SKM-1 (cell line): ENCODE data around the gene COX11.

Source experiments
- DNase-seq: peaks from one replicate; lab custom pipeline; 2025; ENCODE audit not compliant: unreplicated experiment; lab: John Stamatoyannopoulos, UW

Gene COX11

DNA sequence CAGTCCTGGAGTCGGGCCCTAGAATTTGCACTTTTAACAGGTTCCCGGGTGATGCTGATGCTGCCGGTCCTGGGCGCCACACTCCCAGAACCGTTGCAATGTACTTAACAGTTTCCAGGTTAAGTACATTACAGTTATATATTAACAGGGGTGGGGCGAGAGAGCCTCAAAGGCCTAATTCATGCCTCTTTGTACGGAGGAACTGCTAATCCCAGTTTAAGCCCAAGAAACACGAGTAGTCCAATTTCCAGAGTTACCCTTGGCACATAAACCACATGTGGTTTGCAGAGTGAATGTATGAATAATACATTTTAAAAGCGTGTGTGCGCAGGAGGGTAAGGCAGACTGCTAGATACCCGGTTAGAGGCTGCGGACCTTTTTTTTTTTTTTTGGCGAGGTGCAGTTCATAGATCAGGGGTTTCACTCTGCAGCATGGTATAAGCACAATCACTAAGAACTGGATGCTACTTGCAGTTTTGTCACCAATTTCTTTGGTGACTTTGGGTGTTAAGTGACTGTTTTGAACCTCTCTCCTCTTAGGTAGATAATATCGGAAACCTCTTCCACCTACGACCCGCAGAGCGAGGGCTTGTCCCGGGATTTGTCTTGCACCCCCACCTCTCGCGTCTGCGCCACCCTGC, 713 bp downstream of the COX11 start:
- no peak for DNase-seq

DNA sequence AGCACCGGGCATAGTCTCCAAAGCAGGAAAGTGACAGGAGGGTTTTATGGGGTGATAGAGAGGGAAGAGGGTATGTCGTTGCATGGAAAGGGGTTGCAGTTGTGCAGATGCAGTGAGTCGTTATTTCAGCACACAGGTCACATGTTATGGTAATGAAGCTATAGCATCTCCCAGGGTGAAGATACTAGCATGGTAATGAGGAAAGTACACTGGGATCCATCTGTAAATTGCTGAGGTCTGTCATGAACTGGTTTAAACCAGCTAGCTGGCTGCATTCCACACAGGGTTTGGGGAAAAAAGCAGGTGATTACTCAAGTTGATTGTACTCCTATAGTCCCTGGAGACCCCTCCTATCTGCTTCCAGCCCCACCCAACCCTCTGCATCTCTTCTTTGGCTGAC, 11.7 kb downstream of the COX11 start:
- no peak for DNase-seq

DNA sequence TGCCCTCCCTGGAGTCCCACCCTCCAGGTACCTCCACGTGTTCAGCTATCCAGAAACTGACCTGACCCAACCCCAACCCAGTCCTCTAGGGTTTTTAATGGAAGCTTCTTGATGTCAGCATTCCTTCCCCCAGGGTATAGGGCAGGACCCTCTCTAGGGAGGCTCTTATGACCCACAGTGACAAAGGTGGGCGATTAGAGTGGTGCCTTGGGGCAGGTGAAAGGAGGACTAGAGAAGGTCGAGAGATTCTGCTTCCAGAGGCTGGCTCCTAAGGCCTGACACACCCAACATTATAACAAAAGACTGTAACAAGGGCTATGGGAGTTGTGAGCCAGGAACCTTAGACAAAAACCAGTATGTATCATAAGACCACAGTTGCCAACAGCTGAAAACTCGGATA, 17.2 kb downstream of the COX11 start:
- DNase-seq: no peak

DNA sequence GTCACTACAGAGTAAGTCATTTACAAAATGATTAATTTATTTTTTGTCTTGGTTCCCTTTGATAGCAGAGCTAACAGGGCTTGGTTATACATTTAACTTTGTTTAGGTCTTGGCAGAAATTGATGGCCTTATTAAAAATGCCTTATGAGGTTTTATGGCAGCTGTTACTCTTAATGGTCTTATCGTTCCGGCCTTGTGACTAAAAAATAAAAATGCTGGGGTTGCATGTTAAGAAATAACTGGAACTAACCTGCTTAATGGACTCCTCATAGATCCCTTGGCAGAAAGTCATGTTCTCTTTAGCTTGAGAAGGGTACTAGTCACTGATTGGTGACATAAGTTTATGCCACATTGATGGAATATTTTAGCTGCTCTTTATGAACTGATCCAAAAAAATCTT, 18.3 kb downstream of the COX11 start:
- no peak for DNase-seq

DNA sequence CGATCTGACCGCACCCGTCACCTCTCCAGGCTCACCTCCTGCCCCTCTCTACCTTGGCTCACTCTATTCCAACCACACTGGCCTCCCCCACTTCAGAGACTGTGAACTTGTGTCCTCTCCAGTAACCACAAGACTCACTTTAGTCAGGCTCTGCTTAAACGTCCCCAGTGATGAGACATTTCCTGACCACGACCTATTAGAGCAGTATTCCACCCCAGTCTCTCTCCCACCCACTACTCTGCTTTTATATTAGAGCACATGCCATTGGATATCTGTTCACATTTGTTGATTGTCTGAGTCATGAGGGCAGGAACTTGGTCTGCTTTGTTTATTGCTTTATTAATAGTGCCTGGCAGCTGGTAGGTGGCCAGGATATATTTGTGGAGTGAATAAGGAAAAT, 20.1 kb downstream of the COX11 start:
- DNase-seq: no peak

DNA sequence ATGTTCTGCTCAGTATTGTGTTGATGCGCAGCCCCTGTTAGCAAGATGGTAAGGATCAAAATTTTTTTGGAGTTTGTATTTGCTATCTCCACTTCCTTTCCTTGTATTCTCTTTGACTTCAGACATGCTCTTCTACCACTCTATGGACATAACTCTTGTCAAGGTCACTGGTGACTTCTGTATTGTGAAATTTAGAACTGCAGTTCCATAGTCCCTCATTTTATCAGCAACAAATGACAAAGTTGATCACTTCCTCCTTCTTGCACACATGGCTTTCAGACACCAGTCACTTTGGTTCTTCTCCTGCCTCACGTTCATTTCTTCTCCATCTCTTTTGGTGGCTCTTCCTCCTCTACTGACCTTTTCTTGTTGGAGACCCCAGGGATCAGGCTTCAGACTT, 21.1 kb downstream of the COX11 start:
- DNase-seq: peak; percentile 23

DNA sequence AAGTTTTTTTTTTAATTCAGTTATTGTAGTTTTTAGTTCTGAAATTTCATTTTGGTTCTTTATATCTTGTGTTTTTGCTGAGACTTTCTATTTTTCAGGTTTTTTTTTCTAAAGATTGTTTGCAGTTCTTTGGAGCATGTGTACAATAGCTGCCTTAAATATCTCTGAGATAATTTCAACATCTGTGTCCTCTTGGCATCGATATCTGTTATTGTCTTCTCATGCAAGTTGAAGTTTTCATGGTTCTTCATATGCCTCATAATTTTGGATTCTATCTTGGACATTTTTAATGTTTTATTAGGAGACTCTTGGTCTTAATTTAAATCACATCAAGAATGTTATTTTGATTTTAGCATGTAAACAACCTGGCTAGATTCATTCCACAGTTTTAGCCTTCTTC, 22.8 kb downstream of the COX11 start:
- DNase-seq: no peak

DNA sequence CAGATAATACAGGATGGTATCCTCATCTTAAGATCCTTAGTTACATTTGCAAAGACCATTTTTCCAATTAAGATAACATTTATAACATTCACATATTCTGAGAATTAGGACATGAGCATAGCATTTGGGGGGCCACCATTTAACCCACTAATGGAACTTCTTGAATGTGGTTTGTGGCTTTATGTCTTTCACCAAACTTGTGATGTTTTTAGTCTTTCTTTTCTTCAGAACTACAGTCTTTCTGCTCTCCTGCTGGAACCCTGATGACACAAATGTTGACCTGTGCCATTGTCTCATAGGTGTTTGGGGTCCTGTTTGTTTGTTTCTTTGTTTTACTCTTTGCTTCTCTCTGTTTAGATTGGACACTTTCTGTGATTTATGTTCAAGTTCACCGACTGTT, 23.2 kb downstream of the COX11 start:
- DNase-seq: no peak

DNA sequence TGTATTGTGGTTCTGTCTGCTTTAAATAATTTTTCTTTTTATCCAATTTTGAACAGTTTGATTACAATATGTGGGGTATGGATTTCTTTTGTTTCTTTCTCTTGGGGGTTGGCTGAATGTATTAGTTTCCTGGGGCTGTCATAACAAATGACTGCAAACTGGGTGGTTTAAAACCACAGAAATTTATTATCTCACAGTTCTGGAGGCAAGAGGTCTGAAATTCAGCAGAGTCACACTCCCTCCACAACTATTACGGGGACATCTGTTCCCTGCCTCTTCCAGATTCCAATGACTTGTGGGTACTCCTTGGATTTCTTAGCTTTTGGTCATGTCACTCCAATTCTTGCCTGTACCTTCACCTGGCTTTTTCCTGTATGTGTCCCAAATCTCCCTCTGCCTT, 23.7 kb downstream of the COX11 start:
- DNase-seq: no peak

DNA sequence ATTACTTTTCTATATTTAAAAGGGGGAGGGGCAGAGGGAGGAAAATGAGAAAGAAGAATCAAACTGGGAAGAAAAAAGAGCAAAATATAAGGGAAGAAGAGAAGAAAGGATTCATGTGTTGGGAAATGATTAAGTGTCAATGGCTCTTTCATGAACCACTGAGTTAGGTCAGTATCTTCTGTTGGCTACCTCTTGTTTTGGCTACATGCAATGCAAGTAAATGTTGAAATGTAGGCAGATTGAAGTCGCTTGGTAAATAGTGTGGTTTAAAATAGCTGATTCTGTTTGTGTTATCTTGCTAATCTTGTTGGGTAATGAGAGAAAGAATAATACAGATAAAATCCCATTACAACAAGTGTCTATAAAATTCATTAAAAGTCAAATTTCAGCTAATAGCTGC, 27.2 kb downstream of the COX11 start:
- DNase-seq: no peak

DNA sequence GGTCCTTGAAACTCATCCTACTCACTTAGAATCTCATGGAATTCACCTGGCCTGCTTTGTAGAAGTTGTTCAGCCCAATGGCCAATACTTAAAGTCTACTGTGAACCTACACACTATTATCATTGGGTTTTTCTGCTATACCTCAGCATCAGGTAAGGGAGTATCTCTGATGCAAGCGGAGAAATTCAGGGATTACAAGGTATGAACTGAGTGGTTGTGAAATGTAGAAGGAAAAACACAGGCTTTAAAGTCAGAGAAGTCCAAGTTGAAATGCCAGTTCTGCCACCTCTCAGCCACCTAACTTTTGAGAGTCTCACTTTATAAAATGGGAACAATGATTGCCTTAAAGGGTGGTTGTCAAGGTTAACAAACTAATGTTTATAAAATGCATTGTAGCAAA, 31.0 kb downstream of the COX11 start:
- DNase-seq: no peak

DNA sequence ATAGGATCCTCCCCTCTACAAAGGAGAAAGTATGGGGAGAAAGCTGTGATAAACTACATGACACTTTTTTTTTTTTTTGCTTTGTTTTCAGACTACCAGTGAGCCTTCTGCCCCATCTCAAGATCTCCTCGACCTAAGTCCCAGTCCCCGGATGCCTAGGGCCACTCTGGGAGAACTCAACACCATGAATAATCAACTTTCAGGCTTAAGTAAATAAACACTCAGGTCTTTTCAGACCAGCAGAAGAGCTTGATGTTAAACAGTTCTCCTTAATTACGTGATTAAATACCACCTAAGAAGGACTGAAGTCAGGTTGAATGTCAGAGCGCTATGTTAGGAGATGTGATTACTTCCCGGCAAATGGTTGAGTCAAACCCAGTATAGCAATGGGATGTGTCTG, 31.4 kb downstream of the COX11 start:
- no peak for DNase-seq

DNA sequence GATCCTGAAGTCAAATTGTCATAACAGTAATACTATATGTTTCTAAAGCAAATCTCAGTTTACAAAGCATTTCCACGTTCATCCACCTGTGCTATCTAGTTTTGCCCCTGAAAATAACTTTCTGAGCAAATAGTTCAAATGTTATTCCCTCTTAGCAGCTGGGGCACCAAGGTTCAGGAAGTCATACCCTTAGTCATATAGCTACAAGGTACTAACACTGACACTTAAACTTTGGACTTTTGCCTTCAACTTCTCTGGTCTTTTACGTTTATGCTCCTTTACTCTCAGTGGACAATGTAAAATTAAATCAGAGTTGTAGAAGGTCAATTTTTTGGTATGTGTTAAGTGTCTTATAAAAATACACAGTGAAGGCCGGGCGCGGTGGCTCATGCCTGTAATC, 33.0 kb downstream of the COX11 start:
- DNase-seq: no peak

DNA sequence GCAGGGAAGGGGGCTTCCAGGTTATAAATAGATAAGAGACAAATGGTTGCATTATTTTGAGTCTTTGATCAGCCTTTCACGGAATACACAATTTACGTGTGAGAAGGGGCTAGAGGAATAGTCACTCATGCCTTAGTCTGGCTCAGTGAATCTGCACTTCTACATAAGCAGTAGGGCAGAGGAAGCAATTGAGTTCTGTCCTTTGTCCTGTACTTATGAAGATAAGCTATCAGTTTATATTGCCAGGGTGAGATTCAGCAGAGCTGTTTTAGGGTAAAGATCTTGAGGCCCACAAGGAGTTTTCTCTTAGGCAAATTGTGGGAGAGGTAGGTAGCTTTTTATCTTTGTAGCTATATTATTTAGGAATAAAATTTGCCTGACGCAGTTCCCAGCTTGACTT, 34.5 kb downstream of the COX11 start:
- no peak for DNase-seq

DNA sequence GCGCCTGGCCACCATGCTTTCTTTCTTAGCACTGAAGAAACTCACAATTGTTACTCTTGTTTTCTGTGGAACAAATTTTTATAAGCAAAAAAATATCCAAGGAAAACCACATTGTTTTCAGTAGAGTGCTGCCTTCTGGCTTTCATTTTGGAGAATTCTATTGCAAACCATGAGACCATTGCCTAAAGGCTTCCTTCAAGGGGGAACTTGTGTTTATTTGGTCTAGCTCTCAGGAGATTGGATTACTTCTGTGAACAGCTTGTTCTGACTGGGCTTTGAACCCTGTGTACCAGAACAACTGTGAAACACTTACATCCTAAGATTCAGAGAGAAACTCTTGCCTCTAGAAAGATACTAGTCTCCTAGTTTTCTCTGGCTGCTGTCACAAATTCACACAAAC, 35.7 kb downstream of the COX11 start:
- no peak for DNase-seq

DNA sequence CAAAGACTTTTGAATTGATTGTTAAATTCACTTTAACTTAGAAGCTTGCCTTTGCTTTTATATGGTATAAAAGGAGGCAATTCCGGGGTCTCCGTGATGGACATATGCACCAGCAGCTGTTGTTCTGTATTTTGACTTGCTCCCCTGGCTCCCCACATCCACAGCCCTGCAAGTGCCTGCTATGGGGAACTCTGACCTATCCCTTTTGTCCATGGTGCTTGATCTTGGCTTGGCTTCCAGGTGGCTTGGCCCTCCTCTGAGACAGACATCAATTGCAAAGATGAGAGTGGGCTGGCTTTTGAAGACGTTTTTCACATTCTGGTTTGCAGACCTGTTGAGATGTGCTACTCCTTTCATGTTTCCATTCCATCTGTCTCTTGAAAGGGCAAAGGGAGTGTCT, 40.9 kb downstream of the COX11 start:
- DNase-seq: no peak

DNA sequence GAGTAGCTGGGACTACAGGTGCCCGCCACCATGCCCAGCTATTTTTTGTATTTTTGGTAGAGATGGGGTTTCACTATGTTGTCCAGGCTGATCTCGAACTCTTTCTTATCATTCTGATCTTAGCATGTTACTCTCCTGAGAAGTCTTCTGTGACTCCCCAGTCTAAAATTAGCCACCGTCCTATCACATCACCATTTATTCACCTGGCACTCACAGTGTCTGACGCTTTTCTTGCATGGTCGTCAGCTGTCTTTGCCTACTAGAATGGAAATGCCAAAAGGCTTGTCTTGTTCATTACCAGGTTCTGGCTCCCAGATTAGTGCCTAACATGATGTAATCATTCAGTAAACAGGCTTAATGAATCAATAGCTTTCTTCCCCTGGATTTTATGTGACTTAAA, 44.0 kb downstream of the COX11 start:
- no peak for DNase-seq

DNA sequence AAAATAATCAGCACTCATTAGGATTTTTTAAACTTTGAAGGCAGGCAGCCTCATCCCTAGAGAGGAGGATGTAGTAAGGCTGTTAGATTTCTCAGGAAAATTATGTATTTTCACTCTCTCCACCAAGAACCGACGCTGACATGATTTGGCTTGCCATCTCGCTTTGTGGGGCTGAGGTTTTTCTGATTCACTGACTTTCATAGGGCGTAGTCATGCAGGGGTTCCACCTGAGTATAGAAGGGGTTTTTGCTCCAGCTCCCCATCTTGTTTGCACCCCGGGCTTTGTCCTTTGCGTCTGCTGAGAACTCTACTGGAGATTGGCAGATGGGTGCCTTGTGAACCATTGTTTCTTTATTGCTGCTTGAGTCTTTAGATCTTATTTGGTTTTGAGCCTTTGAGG, 47.6 kb downstream of the COX11 start:
- DNase-seq: no peak

DNA sequence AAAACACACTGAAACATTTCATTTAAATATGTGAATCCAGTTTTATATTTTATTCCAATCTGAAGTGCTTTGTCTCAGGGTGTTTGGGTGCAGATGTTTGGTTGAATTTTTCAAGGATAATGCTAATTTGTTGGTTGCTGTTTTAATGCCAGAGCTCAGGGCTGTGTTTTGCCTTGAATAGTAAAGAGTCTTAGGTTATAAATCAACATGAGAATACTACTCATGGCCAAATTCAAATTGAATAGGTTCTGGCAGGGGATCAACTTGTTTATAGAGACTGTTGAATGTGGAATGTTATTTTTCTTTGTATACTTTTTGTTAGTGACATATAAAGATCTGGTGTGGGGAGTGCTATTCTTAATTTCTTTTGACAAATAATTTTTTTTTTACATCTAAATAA, 49.0 kb downstream of the COX11 start:
- DNase-seq: no peak

DNA sequence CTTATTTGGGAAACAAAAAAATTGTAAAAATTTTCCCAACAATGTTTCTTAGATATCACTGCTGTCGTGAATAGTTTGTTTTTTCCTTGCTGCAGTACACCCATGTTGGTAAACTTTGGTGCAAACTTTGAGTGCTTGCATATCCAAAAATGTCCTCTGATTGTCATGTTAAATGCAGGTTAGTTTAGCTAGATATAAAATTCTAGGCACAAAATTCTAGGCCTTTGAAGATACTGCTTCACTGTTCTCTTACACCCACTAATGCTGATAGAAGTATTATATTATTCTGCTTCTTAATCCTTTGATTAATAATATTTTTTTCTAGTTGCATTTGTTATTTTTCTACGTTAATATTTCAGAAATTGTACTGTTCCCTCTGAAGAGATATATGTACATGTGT, 51.7 kb downstream of the COX11 start:
- no peak for DNase-seq
